HCT116 (cell line): ENCODE results near the gene RIMS1. TPM values are rescaled to one million over a fixed set of nuclear protein-coding genes. Genes with fewer than 3 reads are reported as not detected.

ENCODE experiments used
- ATAC-seq: fragments of 200-7000 bp; cut with Tn5 transposase; 2 replicates; pipeline ENCODE4 v1.9.1; 2020; ENCODE audit warnings: mild to moderate bottlenecking, moderate library complexity
- BruUV-seq: library from RNA; stranded (reverse); fragments of 400-500 nt; replicated peaks from 2 replicates; lab custom pipeline; 2021; lab: Mats Ljungman, UMichigan
- CTCF ChIA-PET: fragments of 300-600 bp; sonication (Branson Sonifier 250); formaldehyde crosslinking; loops from one replicate; lab custom pipeline; 2021; ENCODE audit warnings: antibody characterized with exemption; lab: Charles Lee
- POLR2A ChIA-PET: fragments of 300-600, 350-600 bp; sonication (Branson Sonifier 250); formaldehyde crosslinking; loops from one replicate; lab custom pipeline; 2021; ENCODE audit warnings: antibody characterized with exemption; lab: Charles Lee
- RAD21 ChIA-PET, 2 experiments: fragments of 300-600 bp; sonication (Branson Sonifier 250); formaldehyde crosslinking; loops; one replicate each; lab custom pipeline; 2023; ENCODE audit warnings: low total read pairs in 2 of 2; ENCODE audit not compliant: uncharacterized antibody in 2 of 2, unreplicated experiment in 2 of 2, low non-redundant PET in 1 of 2; lab: Charles Lee
- DNase-seq: peaks from one replicate; pipeline ENCODE4 v3.0.0-alpha.2; 2010; ENCODE audit warnings: low read depth, low spot score
- H2AFZ ChIP-seq: fragments of 200-600 bp; shearing (Covaris generic), sonication (generic); 2 replicates; pipeline ENCODE4 v1.6.1; 2017; ENCODE audit warnings: low read depth, mixed run types, mixed read lengths, antibody characterized with exemption, low read length; ENCODE audit not compliant: poor library complexity, severe bottlenecking
- H3K27ac ChIP-seq: 2 replicates; pipeline ENCODE4 v1.5.1; 2012; ENCODE audit warnings: low read depth, low read length
- H3K27me3 ChIP-seq: fragments of 200-600 bp; sonication (generic); 2 replicates; pipeline ENCODE4 v1.6.1; 2016; ENCODE audit warnings: mixed run types, low read length, mixed read lengths; ENCODE audit not compliant: insufficient read depth
- H3K36me3 ChIP-seq, 2 experiments: fragments of 200-500 bp in 1 of 2; fragments of 200-600 bp in 1 of 2; sonication (Bioruptor generic) in 1 of 2; sonication (generic) in 1 of 2; 2 replicates each; pipeline versions ENCODE4 v1.5.1 to v1.6.1; 2014 to 2016; ENCODE audit warnings: low read length in 2 of 2, inconsistent platforms in 1 of 2, mixed read lengths in 1 of 2, mixed run types in 1 of 2; ENCODE audit not compliant: insufficient read depth in 2 of 2, control insufficient read depth in 1 of 2
- H3K4me1 ChIP-seq, 2 experiments: fragments of 200-600 bp in 1 of 2; sonication (generic) in 1 of 2; 2 replicates each; pipeline versions ENCODE4 v1.5.1 to v1.6.1; 2012 to 2017; ENCODE audit warnings: low read length in 2 of 2, inconsistent platforms in 1 of 2, mild to moderate bottlenecking in 1 of 2, mixed read lengths in 1 of 2, mixed run types in 1 of 2, moderate library complexity in 1 of 2; ENCODE audit not compliant: insufficient read depth in 2 of 2, control insufficient read depth in 1 of 2
- H3K4me2 ChIP-seq: fragments of 200-600 bp; sonication (generic); 2 replicates; pipeline ENCODE4 v1.6.1; 2017; ENCODE audit warnings: mixed run types, low read length, mixed read lengths
- H3K4me3 ChIP-seq, 2 experiments: fragments of 200-600 bp in 1 of 2; sonication (generic) in 1 of 2; replicated peaks in 1 of 2; 2 replicates each; pipeline ENCODE4 v1.5.1; 2011 to 2016; ENCODE audit warnings: low read length in 2 of 2, control low read depth in 1 of 2, low read depth in 1 of 2, mild to moderate bottlenecking in 1 of 2, mixed read lengths in 1 of 2, mixed run types in 1 of 2
- H3K79me2 ChIP-seq: fragments of 200-600 bp; sonication (generic); 2 replicates; pipeline ENCODE4 v1.6.1; 2017; ENCODE audit warnings: mild to moderate bottlenecking, mixed run types, low read length, moderate library complexity, mixed read lengths; ENCODE audit not compliant: insufficient read depth
- H3K9ac ChIP-seq: fragments of 200-600 bp; sonication (generic); 2 replicates; pipeline ENCODE4 v1.6.1; 2016; ENCODE audit warnings: low read length, mixed read lengths
- H3K9me2 ChIP-seq: fragments of 200-600 bp; sonication (generic), shearing (Covaris generic); 2 replicates; pipeline ENCODE4 v1.6.1; 2017; ENCODE audit warnings: mixed run types, mild to moderate bottlenecking, moderate library complexity; ENCODE audit not compliant: insufficient read depth
- H3K9me3 ChIP-seq, 2 experiments: fragments of 200-500 bp in 1 of 2; fragments of 200-600 bp in 1 of 2; sonication (Bioruptor generic) in 1 of 2; sonication (generic) in 1 of 2; 2 replicates each; pipeline ENCODE4 v1.6.1; 2014 to 2017; ENCODE audit warnings: low read length in 2 of 2, mixed read lengths in 2 of 2, inconsistent platforms in 1 of 2, low read depth in 1 of 2, mild to moderate bottlenecking in 1 of 2, mixed run types in 1 of 2, moderate library complexity in 1 of 2; ENCODE audit not compliant: control insufficient read depth in 1 of 2, insufficient read depth in 1 of 2
- H4K20me1 ChIP-seq: fragments of 200-600 bp; sonication (generic), shearing (Covaris generic); 2 replicates; pipeline ENCODE4 v1.6.1; 2017; ENCODE audit warnings: mixed run types, mild to moderate bottlenecking, moderate library complexity; ENCODE audit not compliant: insufficient read depth
- EGR1 ChIP-seq: IDR thresholded peaks from 2 replicates; pipeline ENCODE4 v1.6.1; 2012; ENCODE audit warnings: low read depth
- EZH2 ChIP-seq: fragments of 200-600 bp; sonication (generic); IDR thresholded peaks from 2 replicates; pipeline ENCODE4 v1.6.1; 2017; ENCODE audit warnings: antibody characterized with exemption, mixed run types
- JUND ChIP-seq: IDR thresholded peaks from 2 replicates; pipeline ENCODE4 v1.6.1; 2012
- POLR2A ChIP-seq: IDR thresholded peaks from 2 replicates; pipeline ENCODE4 v1.7.0; 2011; ENCODE audit warnings: borderline replicate concordance; ENCODE audit not compliant: insufficient read depth, insufficient read length; ENCODE audit errors: extremely low read depth
- POLR2AphosphoS5 ChIP-seq: IDR thresholded peaks from 2 replicates; pipeline ENCODE4 v1.6.1; 2011; ENCODE audit warnings: mild to moderate bottlenecking, low read depth, low read length, moderate library complexity
- SP1 ChIP-seq: IDR thresholded peaks from 2 replicates; pipeline ENCODE4 v1.6.1; 2012; ENCODE audit warnings: low read depth
- TCF7L2 ChIP-seq: IDR thresholded peaks from 2 replicates; pipeline ENCODE4 v1.7.0; 2011; ENCODE audit warnings: borderline replicate concordance, inconsistent platforms; ENCODE audit not compliant: insufficient read depth, insufficient read length; ENCODE audit errors: extremely low read depth
- ZFX ChIP-seq: fragments of 450-650 bp; IDR thresholded peaks from 2 replicates; pipeline ENCODE4 v1.6.1; 2017
- intact Hi-C: fragments of 100-400 bp; cut with micrococcal nuclease; formaldehyde crosslinking; loops from 2 replicates; pipeline ENCODE4 v1.10.0; 2022
- total RNA-seq: library from RNA; stranded (reverse); gene quantifications from one replicate; pipeline ENCODE4 v1.2.1, GENCODE V29; 2021; ENCODE audit not compliant: unreplicated experiment
- TF ChIP-seq, protein P1 (sequence below): IDR thresholded peaks from 2 replicates; pipeline ENCODE4 v1.6.1; 2012; ENCODE audit warnings: low read depth
- TF ChIP-seq, protein P2 (sequence below): IDR thresholded peaks from 2 replicates; pipeline ENCODE4 v1.6.1; 2011; ENCODE audit warnings: mild to moderate bottlenecking, low read length, moderate library complexity; ENCODE audit not compliant: insufficient replicate concordance; ENCODE audit errors: extremely low read depth
- TF ChIP-seq, protein P3 (sequence below): IDR thresholded peaks from 2 replicates; pipeline ENCODE4 v1.6.1; 2012

Gene RIMS1
- total RNA-seq, 1 experiment from 2014 or later = not detected

DNA sequence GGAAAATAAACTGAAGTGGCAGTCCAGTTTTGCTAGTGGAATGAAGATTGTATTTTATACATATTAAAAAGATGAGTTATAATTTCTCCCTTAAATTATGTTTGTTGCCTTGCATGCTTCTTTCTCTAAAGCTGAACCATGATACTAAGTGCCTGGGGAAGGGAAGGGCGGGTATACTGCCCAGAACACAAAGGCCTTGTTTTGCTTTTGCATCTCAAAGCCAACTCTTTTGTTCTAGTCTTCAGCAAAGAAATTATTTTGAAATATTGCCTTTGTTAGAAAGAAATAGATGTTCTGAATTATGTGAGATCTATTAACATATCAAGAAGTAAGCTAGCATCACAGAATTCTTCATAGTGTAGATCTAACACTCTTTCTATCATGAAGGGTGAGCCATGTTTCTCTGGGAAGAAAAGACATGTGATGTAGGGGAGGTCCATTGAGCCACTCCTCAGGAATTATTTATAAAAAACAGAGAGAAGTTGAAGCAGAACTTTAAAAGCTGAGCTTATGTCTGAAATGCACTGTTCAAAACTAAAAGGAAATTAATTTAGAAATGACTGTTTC, 108.4 kb downstream of the RIMS1 start:
- Histone ChIP-seq H3K4me1 (no peaks in the 10 kb centered on the region), H3K79me2 (no peaks in the 10 kb centered on the region), H3K4me3 (no peak overlapping the region), H2AFZ (no peak overlapping the region), H3K36me3 (no peaks in the 10 kb centered on the region)
- RAD21 ChIA-PET = no interaction called here
- DNase-seq = no peak
- no TSS peak for BruUV-seq
- TF ChIP-seq TCF7L2 = no peak
- no peak for TF ChIP-seq POLR2A
- TF ChIP-seq SP1 = no peak
- TF ChIP-seq JUND = no peak
- no peak for TF ChIP-seq EGR1
- TF ChIP-seq, protein P1, sequence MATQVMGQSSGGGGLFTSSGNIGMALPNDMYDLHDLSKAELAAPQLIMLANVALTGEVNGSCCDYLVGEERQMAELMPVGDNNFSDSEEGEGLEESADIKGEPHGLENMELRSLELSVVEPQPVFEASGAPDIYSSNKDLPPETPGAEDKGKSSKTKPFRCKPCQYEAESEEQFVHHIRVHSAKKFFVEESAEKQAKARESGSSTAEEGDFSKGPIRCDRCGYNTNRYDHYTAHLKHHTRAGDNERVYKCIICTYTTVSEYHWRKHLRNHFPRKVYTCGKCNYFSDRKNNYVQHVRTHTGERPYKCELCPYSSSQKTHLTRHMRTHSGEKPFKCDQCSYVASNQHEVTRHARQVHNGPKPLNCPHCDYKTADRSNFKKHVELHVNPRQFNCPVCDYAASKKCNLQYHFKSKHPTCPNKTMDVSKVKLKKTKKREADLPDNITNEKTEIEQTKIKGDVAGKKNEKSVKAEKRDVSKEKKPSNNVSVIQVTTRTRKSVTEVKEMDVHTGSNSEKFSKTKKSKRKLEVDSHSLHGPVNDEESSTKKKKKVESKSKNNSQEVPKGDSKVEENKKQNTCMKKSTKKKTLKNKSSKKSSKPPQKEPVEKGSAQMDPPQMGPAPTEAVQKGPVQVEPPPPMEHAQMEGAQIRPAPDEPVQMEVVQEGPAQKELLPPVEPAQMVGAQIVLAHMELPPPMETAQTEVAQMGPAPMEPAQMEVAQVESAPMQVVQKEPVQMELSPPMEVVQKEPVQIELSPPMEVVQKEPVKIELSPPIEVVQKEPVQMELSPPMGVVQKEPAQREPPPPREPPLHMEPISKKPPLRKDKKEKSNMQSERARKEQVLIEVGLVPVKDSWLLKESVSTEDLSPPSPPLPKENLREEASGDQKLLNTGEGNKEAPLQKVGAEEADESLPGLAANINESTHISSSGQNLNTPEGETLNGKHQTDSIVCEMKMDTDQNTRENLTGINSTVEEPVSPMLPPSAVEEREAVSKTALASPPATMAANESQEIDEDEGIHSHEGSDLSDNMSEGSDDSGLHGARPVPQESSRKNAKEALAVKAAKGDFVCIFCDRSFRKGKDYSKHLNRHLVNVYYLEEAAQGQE = no peak
- TF ChIP-seq, protein P2, sequence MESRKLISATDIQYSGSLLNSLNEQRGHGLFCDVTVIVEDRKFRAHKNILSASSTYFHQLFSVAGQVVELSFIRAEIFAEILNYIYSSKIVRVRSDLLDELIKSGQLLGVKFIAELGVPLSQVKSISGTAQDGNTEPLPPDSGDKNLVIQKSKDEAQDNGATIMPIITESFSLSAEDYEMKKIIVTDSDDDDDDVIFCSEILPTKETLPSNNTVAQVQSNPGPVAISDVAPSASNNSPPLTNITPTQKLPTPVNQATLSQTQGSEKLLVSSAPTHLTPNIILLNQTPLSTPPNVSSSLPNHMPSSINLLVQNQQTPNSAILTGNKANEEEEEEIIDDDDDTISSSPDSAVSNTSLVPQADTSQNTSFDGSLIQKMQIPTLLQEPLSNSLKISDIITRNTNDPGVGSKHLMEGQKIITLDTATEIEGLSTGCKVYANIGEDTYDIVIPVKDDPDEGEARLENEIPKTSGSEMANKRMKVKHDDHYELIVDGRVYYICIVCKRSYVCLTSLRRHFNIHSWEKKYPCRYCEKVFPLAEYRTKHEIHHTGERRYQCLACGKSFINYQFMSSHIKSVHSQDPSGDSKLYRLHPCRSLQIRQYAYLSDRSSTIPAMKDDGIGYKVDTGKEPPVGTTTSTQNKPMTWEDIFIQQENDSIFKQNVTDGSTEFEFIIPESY = no peak
- TF ChIP-seq EZH2 = no peak
- TF ChIP-seq, protein P3, sequence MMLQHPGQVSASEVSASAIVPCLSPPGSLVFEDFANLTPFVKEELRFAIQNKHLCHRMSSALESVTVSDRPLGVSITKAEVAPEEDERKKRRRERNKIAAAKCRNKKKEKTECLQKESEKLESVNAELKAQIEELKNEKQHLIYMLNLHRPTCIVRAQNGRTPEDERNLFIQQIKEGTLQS = no peak
- no peak for TF ChIP-seq ZFX
- TF ChIP-seq POLR2AphosphoS5 = no peak
- TF ChIP-seq, all 23 proteins: peak for 0
- ChIA-PET CTCF (no interaction called here), POLR2A (no interaction called here)
- intact Hi-C loops = no loop called here
- no peak overlapping the region for H3K27ac ChIP-seq
- H3K27me3 ChIP-seq = no peaks in the 10 kb centered on the region
- no peaks in the 10 kb centered on the region for H4K20me1 ChIP-seq
- H3K9me2 ChIP-seq = no peaks in the 10 kb centered on the region
- H3K9me3 ChIP-seq = peaks cover 0 to 6% of the 10 kb centered on the region in 2 experiments; a peak in 1 of 4 replicates
- no peak overlapping the region for H3K4me2 ChIP-seq
- no peak for ATAC-seq
- no peak overlapping the region for H3K9ac ChIP-seq
